CD14-positive monocyte (primary cell): ENCODE measurements around the gene PPM1M. TPM values are rescaled to one million over a fixed set of nuclear protein-coding genes. Genes with fewer than 3 reads are reported as not detected.

Experiments
- DNase-seq, 3 donors: peaks; one replicate each; pipeline ENCODE4 v3.0.0-alpha.2; 2011 to 2022
- H2AFZ ChIP-seq: 2 replicates; pipeline ENCODE4 v1.6.0; 2012; ENCODE audit warnings: mild to moderate bottlenecking, low read depth, low read length, inconsistent platforms; ENCODE audit not compliant: insufficient read depth, poor library complexity, severe bottlenecking
- H3K27ac ChIP-seq, 2 donors: 1 replicate in 1 of 2; 2 replicates in 1 of 2; pipeline ENCODE4 v1.5.1; 2012 to 2013; ENCODE audit warnings: low read length in 2 of 2, control low read depth in 1 of 2, inconsistent platforms in 1 of 2, low read depth in 1 of 2, mild to moderate bottlenecking in 1 of 2
- H3K27me3 ChIP-seq, 2 donors: one replicate each; pipeline versions ENCODE4 v1.6.0 to v1.6.1; 2011 to 2013; ENCODE audit warnings: low read length in 2 of 2; ENCODE audit not compliant: control insufficient read depth in 2 of 2, insufficient read depth in 2 of 2
- H3K36me3 ChIP-seq, 2 donors: replicated peaks in 1 of 2; 1 replicate in 1 of 2; 2 replicates in 1 of 2; pipeline versions ENCODE4 v1.5.1 to v1.6.1; 2012 to 2013; ENCODE audit warnings: low read length in 2 of 2, control low read depth in 1 of 2, inconsistent platforms in 1 of 2, mild to moderate bottlenecking in 1 of 2; ENCODE audit not compliant: insufficient read depth in 2 of 2, control insufficient read depth in 1 of 2
- H3K4me1 ChIP-seq, 2 donors: 1 replicate in 1 of 2; 2 replicates in 1 of 2; pipeline versions ENCODE4 v1.5.1 to v1.6.1; 2012 to 2013; ENCODE audit warnings: low read length in 2 of 2, control low read depth in 1 of 2, inconsistent platforms in 1 of 2, mild to moderate bottlenecking in 1 of 2, moderate library complexity in 1 of 2; ENCODE audit not compliant: insufficient read depth in 2 of 2, control insufficient read depth in 1 of 2
- H3K4me2 ChIP-seq: replicated peaks from 2 replicates; pipeline ENCODE3; 2012; ENCODE audit warnings: low read length, moderate library complexity, mild to moderate bottlenecking; ENCODE audit not compliant: poor library complexity, severe bottlenecking; ENCODE audit errors: extremely low read depth
- H3K4me3 ChIP-seq, 3 experiments: fragments of 200-600 bp in 1 of 3; sonication (generic) in 1 of 3; replicated peaks in 1 of 3; 1 replicate in 2 of 3; 2 replicates in 1 of 3; pipeline ENCODE4 v1.5.1; 2011 to 2013; ENCODE audit warnings: low read length in 3 of 3, mild to moderate bottlenecking in 3 of 3, control low read depth in 2 of 3, low read depth in 2 of 3, inconsistent platforms in 1 of 3, moderate library complexity in 1 of 3
- H3K79me2 ChIP-seq: 2 replicates; pipeline ENCODE4 v1.6.0; 2012; ENCODE audit warnings: mild to moderate bottlenecking, control low read depth, inconsistent platforms, low read length, moderate library complexity; ENCODE audit not compliant: insufficient read depth
- H3K9ac ChIP-seq: 2 replicates; pipeline ENCODE4 v1.6.0; 2017; ENCODE audit warnings: low read length, mild to moderate bottlenecking; ENCODE audit not compliant: insufficient read depth, poor library complexity, severe bottlenecking
- H3K9me3 ChIP-seq, 2 donors: replicated peaks in 1 of 2; 1 replicate in 1 of 2; 2 replicates in 1 of 2; pipeline versions ENCODE4 v1.5.1 to v1.6.1; 2012 to 2013; ENCODE audit warnings: low read length in 2 of 2, control low read depth in 1 of 2; ENCODE audit not compliant: control insufficient read depth in 1 of 2, insufficient read depth in 1 of 2
- H4K20me1 ChIP-seq: 2 replicates; pipeline ENCODE4 v1.6.0; 2012; ENCODE audit warnings: mild to moderate bottlenecking, low read length, control low read depth, moderate library complexity; ENCODE audit not compliant: insufficient read depth
- H3K27ac Mint-ChIP-seq, 7 donors: one replicate each; pipeline ENCODE4 v1.8.0; 2020; ENCODE audit warnings: mild to moderate bottlenecking in 7 of 7, mixed read lengths in 7 of 7, moderate library complexity in 6 of 7, inconsistent platforms in 2 of 7
- H3K27me3 Mint-ChIP-seq, 3 donors: one replicate each; pipeline ENCODE4 v1.8.0; 2021 to 2022; ENCODE audit warnings: low read depth in 3 of 3, mild to moderate bottlenecking in 3 of 3, mixed read lengths in 3 of 3, moderate library complexity in 3 of 3, inconsistent platforms in 1 of 3
- H3K36me3 Mint-ChIP-seq, 2 donors: one replicate each; pipeline ENCODE4 v1.8.0; 2020; ENCODE audit warnings: mixed read lengths in 2 of 2, inconsistent platforms in 1 of 2, mild to moderate bottlenecking in 1 of 2
- H3K4me1 Mint-ChIP-seq: one replicate; pipeline ENCODE4 v1.8.0; 2020; ENCODE audit warnings: mild to moderate bottlenecking, mixed read lengths
- H3K4me3 Mint-ChIP-seq, 2 donors: one replicate each; pipeline ENCODE4 v1.8.0; 2020; ENCODE audit warnings: mild to moderate bottlenecking in 2 of 2, mixed read lengths in 2 of 2, moderate library complexity in 1 of 2
- H3K9me3 Mint-ChIP-seq, 7 donors: one replicate each; pipeline ENCODE4 v1.8.0; 2020 to 2022; ENCODE audit warnings: mixed read lengths in 7 of 7, mild to moderate bottlenecking in 6 of 7, moderate library complexity in 6 of 7, inconsistent platforms in 2 of 7
- WGBS: methylation state at CpG from one replicate; pipeline ENCODE4 v1.1.5; 2013; ENCODE audit warnings: missing lambda C conversion rate; ENCODE audit not compliant: insufficient coverage; 5-methylcytosine and 5-hydroxymethylcytosine counted together
- intact Hi-C, 2 donors: fragments of 100-400 bp; cut with micrococcal nuclease; formaldehyde crosslinking; loops; one replicate each; pipeline versions ENCODE4 v1.15.0 to v1.15.1; 2023
- polyA plus RNA-seq, 3 donors: library from polyadenylated mRNA; depleted of rRNA in 1 of 3; unstranded in 2 of 3; stranded (reverse) in 1 of 3; fragments of 300-500 nt in 2 of 3; fragments of >200 nt in 1 of 3; fragmentation: Illumina TruSeq in 2 of 3; gene quantifications; 1 replicate in 2 of 3; 2 replicates in 1 of 3; pipeline ENCODE4 v1.2.3, GENCODE V29; 2012 to 2021
- TF ChIP-seq, protein P1 (sequence below): fragments of 200-600 bp; IDR thresholded peaks from one replicate; pipeline ENCODE4 v1.8.0; 2022; ENCODE audit warnings: antibody characterized with exemption, mild to moderate bottlenecking

Gene PPM1M
- polyA plus RNA-seq, 3 donors = 92.8 to 144 (median 120) TPM

DNA sequence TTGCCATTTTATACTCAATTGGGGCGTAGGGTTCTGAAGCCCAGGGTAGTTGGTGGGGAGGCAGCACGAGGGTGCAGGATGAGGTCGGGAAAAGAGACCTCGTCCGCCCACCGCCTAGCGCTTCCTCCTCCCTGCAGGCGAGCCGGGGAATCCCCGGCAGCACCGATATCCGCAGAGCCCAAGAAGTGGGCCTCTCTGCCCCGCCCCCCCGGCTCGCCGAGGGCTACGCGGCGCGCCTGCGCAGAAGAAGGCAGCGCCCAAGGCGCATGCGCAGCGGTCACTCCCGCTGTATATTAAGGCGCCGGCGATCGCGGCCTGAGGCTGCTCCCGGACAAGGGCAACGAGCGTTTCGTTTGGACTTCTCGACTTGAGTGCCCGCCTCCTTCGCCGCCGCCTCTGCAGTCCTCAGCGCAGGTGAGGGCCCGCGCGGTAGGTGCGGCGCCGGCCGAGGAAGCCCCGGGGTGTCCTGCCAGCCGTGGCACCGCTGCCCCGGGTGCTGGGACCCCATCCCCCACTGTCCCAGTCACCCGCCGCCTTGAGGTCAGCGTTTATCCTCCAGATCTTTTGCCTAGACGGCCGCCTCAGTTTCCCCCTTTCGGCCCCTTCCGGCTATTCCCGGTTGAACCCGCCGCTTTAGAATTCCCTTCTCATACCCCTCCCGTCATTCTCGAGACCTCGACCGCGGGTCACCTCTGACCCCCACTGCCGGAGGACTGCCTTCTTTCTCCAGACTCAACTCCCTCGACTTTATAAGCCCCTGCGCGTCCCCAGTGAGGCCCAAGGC is 47.5 kb upstream of the PPM1M start, which contains the start of gene ALAS1:
ALAS1 (plus strand) TSS at position 319 of the 784 bp plus-strand sequence. CDS start 1,082 bp downstream, outside the sequence.
- intact Hi-C loops = loop anchor here (5.0 kb wide), 2 partner anchors 46 to 136 kb away; partner anchors contain the start of gene POC1A (in 1 of the 2)
- peak within 1 kb of the TSS; percentile 88 for H3K9ac ChIP-seq
- TF ChIP-seq, protein P1, sequence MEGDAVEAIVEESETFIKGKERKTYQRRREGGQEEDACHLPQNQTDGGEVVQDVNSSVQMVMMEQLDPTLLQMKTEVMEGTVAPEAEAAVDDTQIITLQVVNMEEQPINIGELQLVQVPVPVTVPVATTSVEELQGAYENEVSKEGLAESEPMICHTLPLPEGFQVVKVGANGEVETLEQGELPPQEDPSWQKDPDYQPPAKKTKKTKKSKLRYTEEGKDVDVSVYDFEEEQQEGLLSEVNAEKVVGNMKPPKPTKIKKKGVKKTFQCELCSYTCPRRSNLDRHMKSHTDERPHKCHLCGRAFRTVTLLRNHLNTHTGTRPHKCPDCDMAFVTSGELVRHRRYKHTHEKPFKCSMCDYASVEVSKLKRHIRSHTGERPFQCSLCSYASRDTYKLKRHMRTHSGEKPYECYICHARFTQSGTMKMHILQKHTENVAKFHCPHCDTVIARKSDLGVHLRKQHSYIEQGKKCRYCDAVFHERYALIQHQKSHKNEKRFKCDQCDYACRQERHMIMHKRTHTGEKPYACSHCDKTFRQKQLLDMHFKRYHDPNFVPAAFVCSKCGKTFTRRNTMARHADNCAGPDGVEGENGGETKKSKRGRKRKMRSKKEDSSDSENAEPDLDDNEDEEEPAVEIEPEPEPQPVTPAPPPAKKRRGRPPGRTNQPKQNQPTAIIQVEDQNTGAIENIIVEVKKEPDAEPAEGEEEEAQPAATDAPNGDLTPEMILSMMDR = no peak
- H3K27ac ChIP-seq = peak within 1 kb of the TSS; percentile 76 to 83
- H3K79me2 ChIP-seq = peaks cover 37% of the 10 kb centered on the region
- peaks cover 73% of the 10 kb centered on the region for H3K4me1 Mint-ChIP-seq
- H3K4me3 Mint-ChIP-seq = peak within 1 kb of the TSS; percentile 97 to 98
- peak; percentile 92 to 93 (median 93) for DNase-seq
- peak within 1 kb of the TSS; percentile 71 for H2AFZ ChIP-seq
- H3K4me1 ChIP-seq = peaks cover 72 to 78% of the 10 kb centered on the region in 2 donors
- peak within 1 kb of the TSS; percentile 92 to 98 (median 94) for H3K27ac Mint-ChIP-seq
- no peaks in the 10 kb centered on the region for H3K9me3 ChIP-seq
- 0% methylated on average over 69 of the region's 71 CpGs for WGBS
- peaks cover 0 to 1% of the 10 kb centered on the region in 2 donors for H3K36me3 ChIP-seq
- no peaks in the 10 kb centered on the region for H3K9me3 Mint-ChIP-seq
- H3K4me2 ChIP-seq = peak within 1 kb of the TSS; percentile 84
- H4K20me1 ChIP-seq = peaks cover 22% of the 10 kb centered on the region
- H3K27me3 Mint-ChIP-seq = peaks cover 0 to under 1% (median 0%) of the 10 kb centered on the region in 3 donors
- H3K36me3 Mint-ChIP-seq = peaks cover 15 to 22% of the 10 kb centered on the region in 2 donors
- peak within 1 kb of the TSS; percentile 66 to 86 (median 80) for H3K4me3 ChIP-seq
- H3K27me3 ChIP-seq = no peaks in the 10 kb centered on the region

DNA sequence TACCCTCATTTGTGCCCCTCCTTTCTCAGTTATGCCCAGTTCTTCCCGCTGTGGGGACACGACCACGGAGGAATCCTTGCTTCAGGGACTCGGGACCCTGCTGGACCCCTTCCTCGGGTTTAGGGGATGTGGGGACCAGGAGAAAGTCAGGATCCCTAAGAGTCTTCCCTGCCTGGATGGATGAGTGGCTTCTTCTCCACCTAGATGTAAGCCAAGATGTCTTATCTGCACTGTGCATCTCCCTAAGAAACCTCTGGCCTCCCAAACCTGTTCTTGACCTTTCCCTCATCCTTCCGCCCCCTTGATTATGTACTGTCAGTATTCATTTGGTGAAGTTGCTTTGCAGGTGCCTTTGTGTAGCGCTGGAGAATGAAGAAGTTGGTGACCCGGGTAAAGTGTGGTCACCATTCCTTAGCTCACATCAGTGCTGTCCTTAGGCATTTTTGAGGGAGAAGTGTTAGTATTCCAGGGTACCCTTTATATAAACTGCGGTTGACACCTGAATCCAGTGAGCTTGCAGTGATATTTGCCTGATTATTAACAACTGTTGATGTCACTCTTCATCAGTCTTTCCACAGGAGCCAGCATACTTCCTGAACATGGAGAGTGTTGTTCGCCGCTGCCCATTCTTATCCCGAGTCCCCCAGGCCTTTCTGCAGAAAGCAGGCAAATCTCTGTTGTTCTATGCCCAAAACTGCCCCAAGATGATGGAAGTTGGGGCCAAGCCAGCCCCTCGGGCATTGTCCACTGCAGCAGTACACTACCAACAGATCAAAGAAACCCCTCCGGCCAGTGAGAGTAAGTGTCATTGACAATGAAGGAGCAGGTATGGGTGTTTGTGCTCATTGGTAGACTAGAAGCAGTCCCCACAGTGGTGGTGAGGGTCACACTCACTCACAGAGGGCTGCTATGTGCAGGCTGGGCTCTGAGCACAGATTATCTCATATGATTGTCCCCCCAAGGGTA is 46.6 kb upstream of the PPM1M start:
- Histone ChIP-seq H3K27me3 (no peaks in the 10 kb centered on the region), H3K4me1 (peaks cover 81 to 87% of the 10 kb centered on the region in 2 donors), H3K9ac (peak overlapping the region; percentile 88), H3K9me3 (no peaks in the 10 kb centered on the region), H2AFZ (peak overlapping the region; percentile 71), H3K4me3 (peak overlapping the region; percentile 66 to 86 (median 80)), H3K79me2 (peaks cover 46% of the 10 kb centered on the region), H3K36me3 (peaks cover 7 to 10% of the 10 kb centered on the region in 2 donors), H3K4me2 (peak overlapping the region; percentile 84), H4K20me1 (peaks cover 24% of the 10 kb centered on the region), H3K27ac (peak overlapping the region; percentile 76 to 83)
- H3K36me3 Mint-ChIP-seq = peaks cover 24 to 31% of the 10 kb centered on the region in 2 donors
- H3K9me3 Mint-ChIP-seq = no peaks in the 10 kb centered on the region
- H3K27me3 Mint-ChIP-seq = no peaks in the 10 kb centered on the region
- peak in 1 of 3 donors; percentile 12 for DNase-seq
- H3K4me1 Mint-ChIP-seq = peaks cover 82% of the 10 kb centered on the region
- 31% methylated on average over 8 of the region's 14 CpGs for WGBS
- H3K4me3 Mint-ChIP-seq = peak overlapping the region; percentile 97 to 98
- intact Hi-C loops = loop anchor here (5.0 kb wide), 2 partner anchors 47 to 137 kb away; partner anchors contain the start of gene POC1A (in 1 of the 2)
- H3K27ac Mint-ChIP-seq = peak overlapping the region; percentile 90 to 98 (median 94)
- TF ChIP-seq, protein P1 = no peak
